HG03558 (cell line): Measurements from ENCODE around the gene VOPP1.
"Not testable (repeated sequence)": the region's sequence is repeated elsewhere in the genome, so short reads cannot be mapped to it uniquely, and the experiment has no call there.

Experiments used
- ATAC-seq: cut with Tn5 transposase; IDR thresholded peaks from one replicate; pipeline ENCODE4 v1.9.1; 2021; ENCODE audit warnings: moderate number of reproducible peaks; ENCODE audit not compliant: unreplicated experiment; ENCODE audit errors: extremely low read depth

The VOPP1 gene, protein sequence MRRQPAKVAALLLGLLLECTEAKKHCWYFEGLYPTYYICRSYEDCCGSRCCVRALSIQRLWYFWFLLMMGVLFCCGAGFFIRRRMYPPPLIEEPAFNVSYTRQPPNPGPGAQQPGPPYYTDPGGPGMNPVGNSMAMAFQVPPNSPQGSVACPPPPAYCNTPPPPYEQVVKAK

DNA sequence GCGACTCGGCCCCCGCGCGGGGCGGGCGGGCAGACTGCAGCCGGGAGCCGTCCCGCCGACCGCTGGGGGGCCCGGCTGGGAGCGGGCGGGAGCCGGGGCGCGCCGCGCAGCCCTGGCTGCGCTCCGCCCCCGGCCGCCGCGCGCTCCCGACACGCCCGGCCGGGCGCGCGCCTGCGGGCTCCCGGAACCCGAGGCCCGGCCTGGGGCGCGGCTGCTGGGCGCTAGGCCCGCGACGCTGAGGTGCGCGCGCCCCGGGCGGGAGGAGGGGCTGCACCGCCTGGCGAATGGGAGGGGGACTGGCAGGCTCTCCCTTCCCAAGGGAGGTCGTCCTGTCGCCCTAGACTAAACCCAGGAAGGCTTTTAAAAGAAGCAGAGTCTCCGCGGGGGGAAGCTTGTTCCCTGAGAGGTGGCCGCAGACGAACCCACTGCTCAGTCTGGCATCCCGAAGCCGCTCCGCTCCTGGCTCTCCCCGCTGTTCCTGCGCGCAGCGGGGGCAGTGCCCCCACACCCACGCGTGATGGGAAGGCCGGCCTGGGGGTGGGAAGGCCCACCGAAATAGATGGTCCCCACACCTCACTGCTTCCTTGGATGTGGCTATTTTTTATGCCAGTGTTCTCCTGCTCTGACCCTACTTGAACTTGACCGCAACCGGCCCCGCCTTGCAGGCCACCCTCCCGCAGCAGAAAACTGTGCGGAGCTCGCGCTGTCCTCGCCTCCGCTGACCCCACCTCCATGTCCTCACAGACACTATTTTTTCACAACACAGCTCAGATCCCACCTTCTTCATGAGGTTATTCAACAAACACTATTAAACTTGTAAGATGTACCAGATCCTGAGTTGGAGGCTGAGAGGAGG, at the start of gene VOPP1:
Gene VOPP1, minus strand, starts transcription at position 125 of the 856 bp plus-strand sequence. CDS start 178 bp downstream, outside the sequence.
- ATAC-seq: peak; percentile 19

DNA sequence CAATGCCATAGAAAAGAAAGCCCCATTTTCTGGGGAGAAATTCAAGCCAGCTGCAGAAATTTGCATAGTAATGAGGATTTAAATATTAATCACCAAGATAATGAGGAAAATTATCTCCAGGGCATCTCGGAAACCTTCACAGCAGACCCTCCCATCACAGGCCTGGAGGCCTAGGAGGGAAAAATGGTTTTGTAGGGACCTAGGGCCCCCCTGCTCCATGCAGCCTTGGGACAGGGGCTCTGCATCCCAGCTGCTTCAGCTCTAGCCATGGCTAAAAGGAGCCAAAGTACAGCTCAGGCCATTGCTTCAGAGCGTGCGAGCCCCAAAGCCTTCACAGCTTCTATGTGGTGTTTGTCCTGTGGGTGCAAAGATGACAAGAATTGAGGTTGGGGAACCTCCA, 46.6 kb upstream of the VOPP1 start:
- no peak for ATAC-seq

DNA sequence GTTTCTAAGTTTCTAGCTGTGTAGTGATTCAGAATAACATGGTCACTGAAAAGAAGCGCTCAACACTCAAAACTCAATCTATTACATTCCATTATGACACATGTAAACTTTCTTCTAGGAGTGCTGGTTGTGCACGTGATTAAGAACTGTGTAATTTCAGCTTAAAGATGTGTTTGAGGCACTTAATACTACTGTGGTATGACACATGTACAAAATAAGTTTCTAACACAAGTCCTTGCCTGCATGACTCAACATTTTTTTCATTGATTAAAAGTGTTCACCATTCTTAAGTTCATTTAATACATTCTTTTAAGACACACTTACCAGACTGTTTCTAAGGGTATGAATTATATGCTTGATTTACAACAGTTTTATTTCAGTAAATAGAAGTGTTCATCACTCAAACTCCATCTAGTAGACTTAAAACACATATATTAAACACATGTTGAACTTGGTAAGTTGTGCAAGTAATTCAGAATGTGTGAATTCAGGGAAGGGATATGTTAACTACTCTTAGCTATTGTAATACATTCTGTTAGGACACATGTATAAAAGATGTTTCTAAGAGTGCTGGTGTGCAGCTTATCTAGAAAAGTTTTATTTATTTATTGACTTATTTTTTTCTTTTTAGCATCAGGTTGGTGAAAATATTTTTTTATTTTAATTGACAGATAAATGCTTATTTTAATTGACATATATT, 42.2 kb upstream of the VOPP1 start:
- not testable (repeated sequence) for ATAC-seq

DNA sequence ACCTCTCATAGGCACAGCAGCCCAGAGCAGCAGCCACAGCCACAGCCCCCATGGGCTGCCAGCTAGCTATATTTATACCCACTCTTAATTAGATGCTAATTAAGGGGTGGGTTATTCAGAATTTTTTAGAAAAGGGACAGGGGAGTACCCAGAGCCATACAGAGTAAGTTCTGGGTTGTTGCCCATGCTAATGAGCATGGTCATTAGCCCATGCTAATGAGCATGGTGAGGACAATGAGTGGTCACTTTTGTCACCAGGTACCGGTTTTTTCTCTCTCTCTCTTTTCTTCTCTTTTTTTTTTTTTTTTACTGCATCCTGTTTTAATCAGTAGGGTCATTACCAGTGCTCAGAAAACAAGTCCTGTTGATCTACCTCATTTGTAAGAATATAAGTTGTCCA, 37.4 kb upstream of the VOPP1 start:
- not testable (repeated sequence) for ATAC-seq

DNA sequence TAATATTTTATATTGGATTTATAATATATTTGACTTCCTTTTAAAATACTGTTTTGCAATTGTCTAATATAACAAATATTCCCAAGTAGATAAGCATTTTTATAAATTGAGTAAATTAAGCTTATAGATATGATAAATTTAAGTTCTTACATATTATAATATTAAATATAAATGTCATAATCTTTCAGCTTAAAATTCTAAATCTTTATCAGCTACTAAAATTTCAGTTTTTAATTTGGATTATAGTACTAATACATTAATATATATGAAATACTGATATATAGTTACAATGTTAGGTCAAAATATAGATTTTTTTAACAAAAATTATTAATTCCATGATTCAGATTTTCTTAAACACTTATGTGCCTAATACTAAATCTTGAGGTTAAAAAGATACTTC, 33.4 kb upstream of the VOPP1 start:
- not testable (repeated sequence) for ATAC-seq

DNA sequence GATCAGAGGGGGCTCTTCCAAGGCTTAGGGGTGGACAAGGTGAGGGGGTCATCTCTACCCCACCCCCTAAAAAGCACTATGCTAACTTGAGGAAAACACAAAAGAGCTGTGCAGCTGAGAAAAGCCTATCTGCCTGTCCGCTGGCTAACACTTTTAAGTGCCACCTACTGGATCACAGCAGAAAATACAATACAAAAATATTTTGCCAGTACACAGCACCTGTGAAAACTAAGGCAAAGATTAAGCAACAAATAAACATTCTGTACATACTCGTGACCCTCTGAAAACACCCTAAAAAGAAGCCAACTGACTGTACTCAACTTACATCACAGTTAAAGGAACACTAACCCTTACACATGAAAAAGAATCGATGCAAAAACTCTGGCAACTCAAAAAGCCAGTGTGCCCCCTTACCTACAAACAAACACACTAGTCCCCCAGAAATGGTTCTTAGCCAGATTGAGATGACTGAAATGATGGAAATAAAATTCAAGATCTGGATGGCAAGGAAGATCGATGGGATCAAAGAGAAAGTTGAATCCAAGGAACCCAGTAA, 25.7 kb upstream of the VOPP1 start:
- not testable (repeated sequence) for ATAC-seq

DNA sequence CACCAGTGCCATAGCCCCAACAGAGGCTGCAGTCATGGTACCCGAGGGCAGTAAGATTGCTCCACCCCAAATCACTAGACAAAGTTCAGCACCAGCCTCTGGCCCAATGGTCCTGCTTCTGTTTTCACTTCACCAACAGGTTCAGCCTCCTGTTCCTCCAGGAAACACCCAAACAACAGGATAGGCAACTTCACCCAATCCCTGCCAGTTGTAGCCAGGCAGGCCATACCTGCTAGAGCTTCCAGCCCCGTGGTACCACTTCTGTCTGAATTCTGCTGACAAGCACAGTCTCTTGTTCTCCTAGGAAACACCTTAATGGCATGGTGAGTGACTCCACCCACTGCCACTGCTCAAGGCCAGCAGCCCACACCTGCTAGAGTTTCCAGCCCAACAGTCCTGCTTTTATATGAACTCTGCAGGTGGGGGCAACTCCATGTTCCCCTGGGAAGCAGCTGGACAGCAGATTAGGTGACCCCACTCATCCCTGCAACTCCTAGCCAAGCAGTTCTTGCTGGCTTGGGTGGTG, 25.0 kb upstream of the VOPP1 start:
- not testable (repeated sequence) for ATAC-seq

DNA sequence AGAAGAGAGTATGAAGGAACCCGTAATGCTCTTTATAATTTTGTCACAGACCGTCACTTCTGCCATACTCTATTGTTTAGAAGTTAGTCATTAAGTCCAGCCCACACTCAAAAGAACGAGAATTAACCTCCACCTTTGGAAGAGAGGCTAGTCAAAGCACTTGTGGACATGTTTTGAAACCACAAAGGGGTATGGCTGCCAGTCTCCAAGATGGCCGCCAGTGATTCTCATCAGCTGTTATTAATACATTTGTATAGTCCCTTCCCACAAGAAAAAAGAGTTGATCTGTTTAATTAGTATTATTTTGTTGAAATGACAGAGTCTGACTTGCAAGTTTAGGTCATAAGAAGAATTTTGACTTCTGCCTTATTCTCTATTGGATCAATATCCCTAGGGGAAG, 23.2 kb upstream of the VOPP1 start:
- no peak for ATAC-seq

DNA sequence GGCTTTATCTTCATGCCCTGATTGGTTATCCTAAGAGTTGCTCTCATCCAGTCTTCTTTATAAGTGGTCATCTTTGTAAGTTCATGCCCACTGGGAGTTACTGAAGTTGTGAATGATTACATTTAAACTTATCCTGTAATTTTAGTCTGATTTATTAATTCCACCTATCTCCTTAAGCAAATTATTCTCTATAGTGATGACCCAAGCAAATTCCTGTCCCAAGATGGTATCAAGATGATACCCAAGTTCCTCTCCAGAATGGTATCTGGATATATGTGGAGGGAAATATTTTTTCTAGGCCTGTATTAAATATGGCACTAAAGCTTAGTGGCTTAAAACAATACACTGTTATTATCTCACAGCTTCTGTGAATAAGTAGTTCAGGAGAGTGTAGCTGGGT, 22.6 kb upstream of the VOPP1 start:
- no peak for ATAC-seq

DNA sequence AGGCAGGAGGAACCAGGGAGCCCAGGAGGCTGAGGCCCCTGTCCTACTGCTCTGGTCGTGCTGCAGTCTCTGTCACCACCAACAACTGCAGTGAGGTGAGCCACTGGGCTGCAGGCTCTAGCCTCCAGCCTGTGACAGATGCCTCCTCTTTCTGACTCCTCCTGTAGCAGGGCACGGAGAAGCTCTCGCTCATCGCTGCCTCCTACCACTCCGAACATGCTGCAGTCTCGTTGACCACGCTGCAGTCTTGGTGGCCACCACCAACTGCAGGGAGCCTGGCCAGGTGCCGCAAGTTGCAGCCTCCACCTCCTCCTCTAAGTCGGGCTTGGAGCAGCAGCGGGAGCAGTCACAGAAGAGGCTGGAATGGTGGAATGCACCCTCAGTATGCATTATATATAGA, 22.1 kb upstream of the VOPP1 start:
- no peak for ATAC-seq

DNA sequence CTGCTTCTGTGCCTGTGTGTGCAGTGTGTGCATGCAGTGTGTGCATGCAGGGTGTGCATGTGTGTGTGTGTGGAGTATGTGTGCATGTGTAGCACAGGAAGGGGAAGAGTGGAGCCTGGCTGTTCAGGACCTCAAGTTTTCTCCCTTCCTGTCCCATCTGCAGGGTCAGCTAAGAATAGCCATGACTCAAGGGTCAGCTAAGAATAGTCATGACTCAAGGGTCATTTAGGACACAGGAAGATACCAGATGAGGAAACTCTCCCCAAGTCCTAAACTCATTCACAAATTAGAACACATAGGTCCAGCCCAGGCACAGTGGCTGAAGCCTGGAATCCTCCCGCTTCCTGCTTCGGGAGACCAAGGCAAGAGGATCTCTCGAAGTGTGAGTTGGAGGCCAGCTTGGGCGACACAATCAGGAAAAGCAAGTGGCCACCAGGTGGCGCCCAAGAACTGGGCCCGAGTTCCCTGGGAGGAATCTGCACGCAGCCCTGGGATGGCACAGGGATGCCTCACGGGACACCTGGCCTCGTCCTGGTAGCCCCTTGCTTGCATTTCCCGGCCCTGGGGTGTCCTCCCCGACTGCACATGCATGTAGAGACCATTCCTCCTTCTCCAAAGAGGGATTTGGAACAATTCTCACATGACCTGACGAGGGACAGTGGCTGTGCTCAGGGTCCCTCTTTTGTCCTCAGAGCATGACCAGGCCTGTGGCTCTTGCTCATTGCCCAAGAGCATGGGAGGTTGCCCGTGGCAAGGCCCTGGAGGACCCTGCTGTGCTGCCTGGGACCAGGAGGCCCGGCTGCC, 21.4 kb upstream of the VOPP1 start:
- no peak for ATAC-seq

DNA sequence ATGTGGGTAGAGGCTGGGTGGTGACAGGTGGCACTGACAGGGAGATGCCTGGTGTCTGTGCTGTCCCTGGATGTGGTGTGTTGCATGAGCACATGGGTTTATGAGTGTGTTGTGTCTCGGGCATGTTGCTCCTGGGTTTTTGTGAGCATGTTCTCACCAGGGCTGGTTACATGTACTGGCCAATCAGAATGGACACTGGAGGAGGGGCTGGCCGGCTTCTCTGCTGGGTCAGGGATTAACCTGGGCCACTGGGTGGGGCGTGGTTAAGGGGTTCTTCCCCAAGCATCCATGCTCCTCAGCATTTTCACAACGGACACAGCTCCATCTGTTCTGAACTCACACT, 20.8 kb upstream of the VOPP1 start:
- ATAC-seq: no peak

DNA sequence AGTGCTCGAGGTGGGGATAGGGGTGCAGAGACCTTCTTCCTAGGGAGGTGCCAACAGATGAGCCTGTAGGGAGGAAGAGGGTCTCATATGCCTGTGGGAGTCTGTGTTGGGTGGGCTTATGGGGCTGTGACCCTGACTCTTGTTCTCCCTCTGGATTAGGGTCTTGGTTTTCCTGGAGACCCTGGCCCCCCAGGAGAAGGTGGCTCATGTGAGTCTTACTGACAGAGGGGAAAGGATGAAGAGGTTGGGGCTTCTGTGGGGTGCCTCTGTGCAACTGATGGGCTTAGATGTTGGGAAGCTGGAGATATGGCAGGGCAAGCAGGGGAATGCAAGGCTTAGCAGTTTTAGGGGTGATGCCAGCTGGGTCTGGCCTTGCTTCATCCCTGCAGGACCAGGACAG, 20.2 kb upstream of the VOPP1 start:
- no peak for ATAC-seq

DNA sequence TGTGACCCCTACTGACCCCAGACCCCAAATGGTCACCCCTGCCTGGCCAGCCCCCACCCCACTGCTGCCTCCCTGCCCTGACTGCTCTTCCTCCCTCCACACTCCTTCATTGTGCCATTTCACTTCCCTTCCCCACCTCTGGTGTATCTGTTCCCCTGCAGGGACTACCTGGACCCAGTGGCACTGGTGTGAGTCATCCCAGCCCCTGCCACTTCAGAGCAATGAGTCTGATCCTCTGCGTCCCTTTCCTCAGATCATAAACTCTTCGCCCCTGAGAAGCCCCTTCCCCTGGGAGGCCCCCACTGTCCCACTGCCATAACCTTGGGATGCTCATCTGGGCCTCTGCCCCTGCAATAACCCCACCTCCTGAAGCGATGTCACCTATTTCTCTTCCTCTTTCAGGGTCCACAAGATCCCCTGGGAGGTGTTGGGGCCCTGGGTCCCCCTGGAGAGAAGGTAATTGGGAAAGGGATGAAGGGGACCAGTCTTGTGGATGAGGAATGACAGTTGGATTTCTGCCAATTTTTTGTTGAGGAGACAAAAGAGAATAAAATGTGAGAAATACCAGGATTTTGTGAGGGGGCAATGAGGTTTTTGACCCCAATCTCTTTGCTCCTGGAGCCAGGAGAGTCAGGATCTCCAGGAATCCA, 19.1 kb upstream of the VOPP1 start:
- ATAC-seq: no peak

DNA sequence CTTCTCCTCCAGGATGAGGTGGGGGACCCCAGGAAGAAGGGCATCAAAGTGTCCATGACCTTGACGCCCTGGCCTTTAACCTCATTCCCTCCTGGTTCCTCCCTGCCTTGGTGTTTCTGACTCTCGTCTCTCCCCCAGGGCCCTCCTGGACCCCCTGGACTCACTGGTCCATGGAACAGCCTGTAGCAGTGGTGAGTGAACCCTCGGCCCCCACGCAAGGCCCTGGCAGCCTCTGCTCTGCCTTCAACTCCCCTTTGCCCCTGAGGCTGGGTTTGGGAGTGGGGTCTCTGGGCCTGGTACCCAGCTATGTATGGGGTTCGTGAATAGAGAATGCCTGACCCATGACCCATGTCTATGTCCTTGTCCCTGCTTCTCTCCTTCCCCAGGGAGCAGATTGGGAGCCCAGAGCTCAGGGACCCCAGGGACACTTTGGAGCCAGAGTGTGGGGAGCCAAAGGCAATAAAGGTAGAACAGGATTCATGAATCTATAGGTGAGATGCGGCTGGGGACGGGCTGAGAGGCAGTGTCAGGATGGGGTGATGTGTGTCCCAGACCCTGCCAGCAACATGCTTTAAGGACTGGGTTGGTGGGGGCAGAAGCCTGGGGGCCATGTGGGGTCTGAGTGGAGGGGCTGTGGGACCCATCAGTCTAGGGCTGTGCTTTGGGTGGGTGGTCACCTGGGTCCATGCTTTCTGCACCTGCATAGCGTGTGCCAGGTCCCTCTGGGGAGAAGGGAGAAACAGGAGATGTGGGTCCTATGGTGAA, 18.4 kb upstream of the VOPP1 start:
- ATAC-seq: no peak

DNA sequence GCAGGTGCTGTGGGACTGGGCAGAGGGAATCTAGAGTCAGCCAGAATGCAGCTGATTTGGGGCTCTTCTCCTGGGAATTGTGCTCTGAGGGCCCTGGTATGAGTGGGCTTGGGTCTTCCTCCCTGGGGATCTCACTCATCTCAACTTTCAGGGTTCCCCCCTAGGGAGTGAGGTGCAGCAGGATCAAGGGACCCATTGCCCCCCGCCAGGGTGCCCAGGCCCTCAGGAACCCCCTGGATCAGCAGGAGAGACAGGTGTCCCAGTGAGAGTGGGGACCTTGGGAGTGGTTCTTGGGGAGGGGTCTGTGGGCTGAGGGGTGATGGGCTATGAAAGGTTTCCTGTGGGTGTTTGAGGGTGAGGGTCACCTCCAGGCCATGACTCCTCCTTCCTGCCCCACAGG, 17.6 kb upstream of the VOPP1 start:
- ATAC-seq: no peak

DNA sequence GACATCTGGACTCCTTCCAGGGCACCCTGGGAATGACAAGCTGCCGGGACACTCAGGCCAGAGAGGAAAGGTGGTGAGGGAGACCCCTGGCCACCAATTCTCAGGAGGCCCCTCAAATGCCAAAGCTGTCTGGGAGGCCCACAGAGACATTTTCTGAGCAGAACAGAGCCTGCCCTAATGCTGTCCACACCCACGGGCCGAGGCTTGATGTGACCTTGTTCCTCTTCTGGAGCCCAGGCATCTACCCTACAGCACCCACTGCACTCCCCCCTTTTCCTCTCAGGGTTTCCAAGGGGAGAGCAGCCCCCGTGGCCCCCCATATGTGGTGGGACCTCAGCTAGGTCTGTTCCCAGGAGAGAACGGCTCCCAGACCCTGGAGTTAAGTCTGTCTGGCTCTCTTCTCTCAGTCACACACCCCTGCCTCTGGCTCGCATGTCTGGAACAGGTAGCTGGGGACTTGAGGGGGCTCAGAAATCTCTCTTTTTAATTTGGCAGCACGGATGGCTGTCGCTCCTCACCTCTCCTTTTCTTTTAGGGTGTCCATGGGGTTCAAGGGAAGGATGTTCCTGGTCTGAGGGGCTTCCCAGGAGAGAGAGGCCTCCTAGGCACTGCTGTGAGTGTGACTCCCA, 16.8 kb upstream of the VOPP1 start:
- ATAC-seq: no peak

DNA sequence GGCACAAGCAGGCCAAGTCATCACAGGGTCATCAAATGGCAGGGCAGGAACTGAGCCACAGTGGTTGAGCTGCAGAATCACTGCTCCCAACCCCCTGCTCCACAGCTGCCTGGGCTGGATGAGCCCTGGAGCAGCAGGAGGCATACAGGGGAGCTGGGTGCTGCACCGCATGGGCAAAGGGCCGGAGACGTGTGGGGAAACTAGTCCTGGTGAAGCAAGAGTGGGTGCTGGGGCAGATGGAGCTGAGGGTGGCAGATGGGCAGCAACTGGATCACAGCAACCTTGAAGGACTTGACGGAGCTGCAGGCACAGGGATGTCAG, 16.0 kb upstream of the VOPP1 start:
- ATAC-seq: no peak
